Liver (tissue), 9 donors: ENCODE data around the gene GSX2. TPM values are rescaled to one million over a fixed set of nuclear protein-coding genes. Genes with fewer than 3 reads are reported as not detected.

ENCODE experiments used
- DNase-seq: peaks from one replicate; pipeline ENCODE4 v3.0.0-alpha.2; 2017; ENCODE audit warnings: low spot score
- H3K27ac ChIP-seq, 2 donors: one replicate each; pipeline ENCODE4 v1.7.0; 2013; ENCODE audit warnings: inconsistent platforms in 2 of 2, low read length in 2 of 2, control low read depth in 1 of 2, low read depth in 1 of 2, mild to moderate bottlenecking in 1 of 2
- H3K27me3 ChIP-seq, 4 donors: one replicate each; pipeline versions ENCODE4 v1.6.1 to v1.7.0; 2013; ENCODE audit warnings: low read length in 3 of 4, inconsistent platforms in 1 of 4, mild to moderate bottlenecking in 1 of 4, moderate library complexity in 1 of 4; ENCODE audit not compliant: control insufficient read depth in 4 of 4, insufficient read depth in 4 of 4
- H3K36me3 ChIP-seq, 4 donors: one replicate each; pipeline versions ENCODE4 v1.6.1 to v1.7.0; 2013; ENCODE audit warnings: low read length in 3 of 4, mild to moderate bottlenecking in 3 of 4, low read depth in 1 of 4, moderate library complexity in 1 of 4; ENCODE audit not compliant: control insufficient read depth in 4 of 4, insufficient read depth in 3 of 4
- H3K4me1 ChIP-seq, 4 donors: one replicate each; pipeline versions ENCODE4 v1.6.1 to v1.7.0; 2013; ENCODE audit warnings: low read length in 3 of 4, mild to moderate bottlenecking in 3 of 4, moderate library complexity in 1 of 4; ENCODE audit not compliant: control insufficient read depth in 4 of 4, insufficient read depth in 4 of 4
- H3K4me3 ChIP-seq, 3 donors: one replicate each; pipeline versions ENCODE4 v1.6.1 to v1.7.0; 2013; ENCODE audit warnings: low read length in 3 of 3, control low read depth in 1 of 3, low read depth in 1 of 3, mild to moderate bottlenecking in 1 of 3
- H3K9ac ChIP-seq, 2 donors: one replicate each; pipeline ENCODE4 v1.7.0; 2013; ENCODE audit warnings: low read length in 2 of 2, mild to moderate bottlenecking in 2 of 2, moderate library complexity in 2 of 2, control low read depth in 1 of 2, low read depth in 1 of 2
- H3K9me3 ChIP-seq, 4 donors: one replicate each; pipeline versions ENCODE4 v1.6.1 to v1.7.0; 2013; ENCODE audit warnings: low read length in 3 of 4; ENCODE audit not compliant: control insufficient read depth in 4 of 4
- CTCF ChIP-seq: fragments of 150-350 bp; IDR thresholded peaks from 2 replicates; pipeline ENCODE4 v1.5.1; 2017; ENCODE audit warnings: improper control_type of control experiment, low read depth, low read length; ENCODE audit not compliant: missing input control
- EGR1 ChIP-seq, 2 donors: IDR thresholded peaks; 2 replicates each; pipeline ENCODE4 v1.6.1; 2016 to 2018; ENCODE audit warnings: antibody characterized with exemption in 2 of 2, low read depth in 2 of 2
- FOXA1 ChIP-seq: IDR thresholded peaks from 2 replicates; pipeline ENCODE4 v1.6.1; 2016; ENCODE audit warnings: antibody characterized with exemption
- FOXA2 ChIP-seq: IDR thresholded peaks from 2 replicates; pipeline ENCODE4 v1.6.1; 2016; ENCODE audit warnings: antibody characterized with exemption
- GABPA ChIP-seq, 2 donors: IDR thresholded peaks in 1 of 2; conservative IDR thresholded peaks in 1 of 2; 2 replicates each; pipeline ENCODE4 v1.6.1; 2016; ENCODE audit warnings: antibody characterized with exemption in 2 of 2, mild to moderate bottlenecking in 1 of 2, moderate library complexity in 1 of 2
- HNF4A ChIP-seq, 2 donors: conservative IDR thresholded peaks; 2 replicates each; pipeline ENCODE4 v1.6.1; 2016; ENCODE audit warnings: antibody characterized with exemption in 2 of 2, mild to moderate bottlenecking in 2 of 2
- HNF4G ChIP-seq: IDR thresholded peaks from 2 replicates; pipeline ENCODE4 v1.6.1; 2016; ENCODE audit warnings: antibody characterized with exemption
- JUND ChIP-seq, 2 donors: IDR thresholded peaks; 2 replicates each; pipeline ENCODE4 v1.6.1; 2016; ENCODE audit warnings: antibody characterized with exemption in 2 of 2
- NR2F2 ChIP-seq: IDR thresholded peaks from 2 replicates; pipeline ENCODE4 v1.6.1; 2016; ENCODE audit warnings: antibody characterized with exemption
- RXRA ChIP-seq, 2 donors: IDR thresholded peaks; 2 replicates each; pipeline ENCODE4 v1.6.1; 2017 to 2018; ENCODE audit warnings: antibody characterized with exemption in 2 of 2, mild to moderate bottlenecking in 1 of 2
- SP1 ChIP-seq: IDR thresholded peaks from 2 replicates; pipeline ENCODE4 v1.6.1; 2018; ENCODE audit warnings: antibody characterized with exemption, mild to moderate bottlenecking
- TAF1 ChIP-seq: conservative IDR thresholded peaks from 2 replicates; pipeline ENCODE4 v1.6.1; 2016; ENCODE audit warnings: antibody characterized with exemption, mild to moderate bottlenecking
- YY1 ChIP-seq: IDR thresholded peaks from 2 replicates; pipeline ENCODE4 v1.6.1; 2016; ENCODE audit warnings: antibody characterized with exemption, mild to moderate bottlenecking
- ZBTB33 ChIP-seq: IDR thresholded peaks from 2 replicates; pipeline ENCODE4 v1.6.1; 2016; ENCODE audit warnings: antibody characterized with exemption
- WGBS: extraction: QIAGEN DNeasy Blood & Tissue Kit; methylation state at CpG from one replicate; pipeline ENCODE4 v1.1.7; 2013; 5-methylcytosine and 5-hydroxymethylcytosine counted together
- polyA plus RNA-seq, 2 donors: library from polyadenylated mRNA; stranded (reverse) in 1 of 2; unstranded in 1 of 2; fragments of 200-250 nt in 1 of 2; fragments of >200 nt in 1 of 2; fragmentation: Nextera tagmentation in 1 of 2; extraction: Ambion mirVana in 1 of 2; gene quantifications; one replicate each; pipeline versions ENCODE4 v1.2.1 to v1.2.3, GENCODE V29; 2013 to 2015
- total RNA-seq, 2 donors: library from RNA; depleted of rRNA; stranded (reverse); fragments of >200 nt; gene quantifications; one replicate each; pipeline ENCODE4 v1.2.3, GENCODE V29; 2014
- TF ChIP-seq, protein P1 (sequence below): IDR thresholded peaks from 2 replicates; pipeline ENCODE4 v1.6.1; 2016; ENCODE audit warnings: antibody characterized with exemption
- donor health status: healthy.
- donor health status: healthy.
- donor health status: healthy.
- donor health status: healthy.
- donor health status: healthy.

The GSX2 gene
- total and polyA plus RNA-seq, 4 donors: not detected

DNA sequence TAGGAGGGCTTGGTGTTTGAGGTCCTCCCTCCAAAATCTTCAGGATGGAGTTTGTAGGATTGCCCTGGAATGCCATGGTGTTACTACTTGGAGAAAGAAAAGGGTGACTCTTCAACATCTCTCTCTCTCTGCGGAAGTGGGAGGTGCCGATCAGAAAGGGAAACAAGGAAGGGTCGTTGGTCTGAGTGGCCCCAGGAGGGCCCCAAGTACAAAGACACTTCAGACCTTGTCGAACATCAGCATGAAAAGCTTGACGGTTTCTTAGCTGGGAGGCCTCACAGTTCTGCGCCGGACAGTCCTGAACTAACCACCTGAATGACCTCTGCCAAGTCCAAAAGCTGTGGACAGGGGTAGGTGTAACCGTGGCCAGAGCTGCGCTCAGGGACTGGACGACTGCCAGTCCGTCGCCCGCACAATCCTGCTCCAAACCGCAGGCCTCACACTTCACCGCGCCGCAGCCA is 646 bp upstream of the GSX2 start:
- H3K27ac ChIP-seq: no peak overlapping the region
- no peaks in the 10 kb centered on the region for H3K36me3 ChIP-seq
- TF ChIP-seq HNF4A (conservative IDR thresholded peaks at IDR 0.05) (peak in 1 of 2 donors; percentile 11), NR2F2 (no peak), ZBTB33 (no peak)
- H3K9me3 ChIP-seq: no peaks in the 10 kb centered on the region
- H3K27me3 ChIP-seq: peaks cover 2 to 28% (median 8%) of the 10 kb centered on the region in 4 donors
- no peak overlapping the region for H3K9ac ChIP-seq
- H3K4me3 ChIP-seq: peak overlapping the region in 1 of 3 donors; percentile 44
- H3K4me1 ChIP-seq: peaks cover 13 to 41% (median 32%) of the 10 kb centered on the region in 4 donors
- WGBS: 3% methylated on average over 17 of the region's 17 CpGs
- no peak for DNase-seq

- Histone ChIP-seq H3K9ac (no peak overlapping the region), H3K36me3 (no peaks in the 10 kb centered on the region), H3K27me3 (peaks cover 2 to 28% (median 10%) of the 10 kb centered on the region in 4 donors), H3K4me3 (peak overlapping the region in 1 of 3 donors; percentile 44), H3K9me3 (no peaks in the 10 kb centered on the region), H3K4me1 (peaks cover 13 to 42% (median 32%) of the 10 kb centered on the region in 4 donors), H3K27ac (no peak overlapping the region)
- no peak for DNase-seq
- TF ChIP-seq GABPA (IDR thresholded peaks at IDR 0.05 in 1 of 2, conservative IDR thresholded peaks at IDR 0.05 in 1 of 2) (no peak), JUND (IDR thresholded peaks at IDR 0.05) (no peak), RXRA (IDR thresholded peaks at IDR 0.05) (no peak), NR2F2 (no peak), EGR1 (IDR thresholded peaks at IDR 0.05; ENCODE audit: low read depth in 2 of 2) (no peak), TAF1 (no peak), FOXA2 (no peak), CTCF (no peak), YY1 (no peak), HNF4A (conservative IDR thresholded peaks at IDR 0.05) (no peak), FOXA1 (no peak), SP1 (no peak), HNF4G (no peak)
- TF ChIP-seq, protein P1, sequence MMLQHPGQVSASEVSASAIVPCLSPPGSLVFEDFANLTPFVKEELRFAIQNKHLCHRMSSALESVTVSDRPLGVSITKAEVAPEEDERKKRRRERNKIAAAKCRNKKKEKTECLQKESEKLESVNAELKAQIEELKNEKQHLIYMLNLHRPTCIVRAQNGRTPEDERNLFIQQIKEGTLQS: no peak
- WGBS: 3% methylated on average over 46 of the region's 46 CpGs
Observed at GRCh38 chr4:54100595-54101189, 729 bp downstream of the GSX2 start.
